ENCODE data around the gene FGFR2.

DNA sequence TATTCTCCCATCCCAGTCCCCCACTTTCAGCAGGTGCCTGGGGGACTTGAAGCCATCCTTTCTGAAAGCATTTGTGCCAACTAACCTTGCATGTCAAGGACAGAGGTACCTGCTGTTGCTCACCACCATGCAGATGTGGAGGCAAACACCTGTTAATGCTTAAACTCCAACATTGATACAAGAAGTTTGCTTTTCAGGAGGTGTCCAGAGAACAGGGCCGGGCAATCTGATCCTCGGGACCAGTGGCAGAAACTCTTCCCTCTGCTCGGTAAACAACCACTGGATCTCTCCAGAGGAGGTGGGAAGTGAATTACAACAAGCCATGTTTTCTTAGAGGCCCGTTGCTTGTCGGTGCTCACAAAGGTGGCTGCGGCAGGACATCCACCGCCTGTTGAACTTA is 54.7 kb downstream of the FGFR2 start:
- TF ChIP-seq, protein P1, sequence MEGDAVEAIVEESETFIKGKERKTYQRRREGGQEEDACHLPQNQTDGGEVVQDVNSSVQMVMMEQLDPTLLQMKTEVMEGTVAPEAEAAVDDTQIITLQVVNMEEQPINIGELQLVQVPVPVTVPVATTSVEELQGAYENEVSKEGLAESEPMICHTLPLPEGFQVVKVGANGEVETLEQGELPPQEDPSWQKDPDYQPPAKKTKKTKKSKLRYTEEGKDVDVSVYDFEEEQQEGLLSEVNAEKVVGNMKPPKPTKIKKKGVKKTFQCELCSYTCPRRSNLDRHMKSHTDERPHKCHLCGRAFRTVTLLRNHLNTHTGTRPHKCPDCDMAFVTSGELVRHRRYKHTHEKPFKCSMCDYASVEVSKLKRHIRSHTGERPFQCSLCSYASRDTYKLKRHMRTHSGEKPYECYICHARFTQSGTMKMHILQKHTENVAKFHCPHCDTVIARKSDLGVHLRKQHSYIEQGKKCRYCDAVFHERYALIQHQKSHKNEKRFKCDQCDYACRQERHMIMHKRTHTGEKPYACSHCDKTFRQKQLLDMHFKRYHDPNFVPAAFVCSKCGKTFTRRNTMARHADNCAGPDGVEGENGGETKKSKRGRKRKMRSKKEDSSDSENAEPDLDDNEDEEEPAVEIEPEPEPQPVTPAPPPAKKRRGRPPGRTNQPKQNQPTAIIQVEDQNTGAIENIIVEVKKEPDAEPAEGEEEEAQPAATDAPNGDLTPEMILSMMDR (IDR thresholded peaks at IDR 0.05) = no peak
- TF ChIP-seq POLR2A (IDR thresholded peaks at IDR 0.05) = no peak
- no peak for TF ChIP-seq POLR2AphosphoS5 (IDR thresholded peaks at IDR 0.05)

All from breast epithelium (tissue), 3 donors.